KG1 (cell line): Measurements from ENCODE around the gene CD36.

Experiments
- DNase-seq: peaks from one replicate; lab custom pipeline; 2025; lab: John Stamatoyannopoulos, UW

Gene CD36

GRCh38 chr7:80637911-80638765 is at the start of gene CD36:
Gene CD36 (plus strand): TSS chr7:80638642. CDS start chr7:80646741, 8,099 bp downstream.
- DNase-seq = no peak

GRCh38 chr7:80589631-80590030 is 48.8 kb upstream of the CD36 start:
- DNase-seq = no peak

- DNase-seq = no peak
Measured at GRCh38 chr7:80591654-80592053, 46.8 kb upstream of the CD36 start.

GRCh38 chr7:80593869-80594586 is 44.4 kb upstream of the CD36 start:
- no peak for DNase-seq

GRCh38 chr7:80596933-80597517 is 41.4 kb upstream of the CD36 start:
- no peak for DNase-seq

GRCh38 chr7:80597875-80598274 is 40.6 kb upstream of the CD36 start:
- DNase-seq = no peak

- no peak for DNase-seq
Measured at GRCh38 chr7:80600046-80600445, 38.4 kb upstream of the CD36 start.

GRCh38 chr7:80601999-80602398 is 36.4 kb upstream of the CD36 start:
- DNase-seq = no peak

GRCh38 chr7:80603940-80604339 is 34.5 kb upstream of the CD36 start:
- no peak for DNase-seq

- no peak for DNase-seq
Measured at GRCh38 chr7:80604436-80604835, 34.0 kb upstream of the CD36 start.

- no peak for DNase-seq
Measured at GRCh38 chr7:80607136-80607535, 31.3 kb upstream of the CD36 start.

- no peak for DNase-seq
Measured at GRCh38 chr7:80608336-80608735, 30.1 kb upstream of the CD36 start.

GRCh38 chr7:80609751-80610150 is 28.7 kb upstream of the CD36 start:
- DNase-seq = no peak

- no peak for DNase-seq
Measured at GRCh38 chr7:80611353-80611752, 27.1 kb upstream of the CD36 start.

- DNase-seq = no peak
Measured at GRCh38 chr7:80611779-80612178, 26.7 kb upstream of the CD36 start.

- no peak for DNase-seq
Measured at GRCh38 chr7:80612880-80613279, 25.6 kb upstream of the CD36 start.

- DNase-seq = no peak
Measured at GRCh38 chr7:80613519-80613918, 24.9 kb upstream of the CD36 start.

GRCh38 chr7:80614851-80615271 is 23.6 kb upstream of the CD36 start:
- no peak for DNase-seq

GRCh38 chr7:80618096-80618495 is 20.3 kb upstream of the CD36 start:
- peak; percentile 4 for DNase-seq

GRCh38 chr7:80619741-80620140 is 18.7 kb upstream of the CD36 start:
- DNase-seq = no peak

- DNase-seq = no peak
Measured at GRCh38 chr7:80622541-80622940, 15.9 kb upstream of the CD36 start.

GRCh38 chr7:80623503-80624252 is 14.8 kb upstream of the CD36 start:
- DNase-seq = no peak
